ENCODE results near the gene ZBP1.

The ZBP1 gene

GRCh38 chr20:57612916-57613315 is 7.3 kb downstream of the ZBP1 start:
- TF ChIP-seq TAF1 (IDR thresholded peaks at IDR 0.05; ENCODE audit: low read depth, low read length) = no peak
- no peak for TF ChIP-seq PAX5 (IDR thresholded peaks at IDR 0.05; ENCODE audit: insufficient read depth, low read length, severe bottlenecking)
- TF ChIP-seq POLR2A (IDR thresholded peaks at IDR 0.05; ENCODE audit: low read depth, low read length) = no peak
- TF ChIP-seq SPI1 (IDR thresholded peaks at IDR 0.05; ENCODE audit: low read depth, low read length) = no peak
- TF ChIP-seq POU2F2 (IDR thresholded peaks at IDR 0.05; ENCODE audit: low read depth, low read length) = no peak
- DNase-seq (ENCODE audit: insufficient read length, low spot score) = no peak
- no peak for FAIRE-seq

- no peak for TF ChIP-seq POLR2A (IDR thresholded peaks at IDR 0.05; ENCODE audit: low read depth, low read length)
- TF ChIP-seq TAF1 (IDR thresholded peaks at IDR 0.05; ENCODE audit: low read depth, low read length) = no peak
- TF ChIP-seq SPI1 (IDR thresholded peaks at IDR 0.05; ENCODE audit: low read depth, low read length) = no peak
- no peak for TF ChIP-seq POU2F2 (IDR thresholded peaks at IDR 0.05; ENCODE audit: low read depth, low read length)
- no peak for TF ChIP-seq PAX5 (IDR thresholded peaks at IDR 0.05; ENCODE audit: insufficient read depth, low read length, severe bottlenecking)
- no peak for TF ChIP-seq POLR2AphosphoS5 (IDR thresholded peaks at IDR 0.05; ENCODE audit: low read depth, low read length)
- FAIRE-seq (no peak), DNase-seq (ENCODE audit: insufficient read length, low spot score) (no peak)
These were observed 7.8 kb downstream of the ZBP1 start for GRCh38 chr20:57612436-57612835.

- no peak for FAIRE-seq
These were observed 8.5 kb downstream of the ZBP1 start for GRCh38 chr20:57611586-57612311.

GRCh38 chr20:57610261-57610952 is 9.8 kb downstream of the ZBP1 start:
- DNase-seq (ENCODE audit: insufficient read length, low spot score) (no peak), FAIRE-seq (no peak)
- no peak for TF ChIP-seq POLR2AphosphoS5 (IDR thresholded peaks at IDR 0.05; ENCODE audit: low read depth, low read length)
- TF ChIP-seq SPI1 (IDR thresholded peaks at IDR 0.05; ENCODE audit: low read depth, low read length) = no peak
- no peak for TF ChIP-seq POU2F2 (IDR thresholded peaks at IDR 0.05; ENCODE audit: low read depth, low read length)
- no peak for TF ChIP-seq POLR2A (IDR thresholded peaks at IDR 0.05; ENCODE audit: low read depth, low read length)
- no peak for TF ChIP-seq PAX5 (IDR thresholded peaks at IDR 0.05; ENCODE audit: insufficient read depth, low read length, severe bottlenecking)
- no peak for TF ChIP-seq TAF1 (IDR thresholded peaks at IDR 0.05; ENCODE audit: low read depth, low read length)

More at GRCh38 chr20:57611586-57612311, 8.5 kb downstream of the ZBP1 start:
- TF ChIP-seq POLR2A (IDR thresholded peaks at IDR 0.05; ENCODE audit: low read depth, low read length) = no peak
- TF ChIP-seq SPI1 (IDR thresholded peaks at IDR 0.05; ENCODE audit: low read depth, low read length) = no peak
- no peak for TF ChIP-seq POU2F2 (IDR thresholded peaks at IDR 0.05; ENCODE audit: low read depth, low read length)
- TF ChIP-seq PAX5 (IDR thresholded peaks at IDR 0.05; ENCODE audit: insufficient read depth, low read length, severe bottlenecking) = no peak
- TF ChIP-seq POLR2AphosphoS5 (IDR thresholded peaks at IDR 0.05; ENCODE audit: low read depth, low read length) = no peak
- no peak for TF ChIP-seq TAF1 (IDR thresholded peaks at IDR 0.05; ENCODE audit: low read depth, low read length)
- no peak for DNase-seq (ENCODE audit: insufficient read length, low spot score)

GRCh38 chr20:57609842-57610167 is 10.4 kb downstream of the ZBP1 start:
- no peak for TF ChIP-seq POLR2A (IDR thresholded peaks at IDR 0.05; ENCODE audit: low read depth, low read length)
- DNase-seq (ENCODE audit: insufficient read length, low spot score) = no peak
- FAIRE-seq = no peak

GRCh38 chr20:57609086-57609841 is 11.0 kb downstream of the ZBP1 start:
- FAIRE-seq (no peak), DNase-seq (ENCODE audit: insufficient read length, low spot score) (no peak)
- no peak for TF ChIP-seq POLR2A (IDR thresholded peaks at IDR 0.05; ENCODE audit: low read depth, low read length)
- TF ChIP-seq SPI1 (IDR thresholded peaks at IDR 0.05; ENCODE audit: low read depth, low read length) = no peak

- FAIRE-seq = no peak
- TF ChIP-seq SPI1 (IDR thresholded peaks at IDR 0.05; ENCODE audit: low read depth, low read length) (no peak), PAX5 (IDR thresholded peaks at IDR 0.05; ENCODE audit: insufficient read depth, low read length, severe bottlenecking) (no peak), POLR2AphosphoS5 (IDR thresholded peaks at IDR 0.05; ENCODE audit: low read depth, low read length) (no peak), POU2F2 (IDR thresholded peaks at IDR 0.05; ENCODE audit: low read depth, low read length) (no peak), TAF1 (IDR thresholded peaks at IDR 0.05; ENCODE audit: low read depth, low read length) (no peak), POLR2A (IDR thresholded peaks at IDR 0.05; ENCODE audit: low read depth, low read length) (no peak)
- no peak for DNase-seq (ENCODE audit: insufficient read length, low spot score)
These were observed 11.7 kb downstream of the ZBP1 start for GRCh38 chr20:57608516-57608915.

- no peak for TF ChIP-seq POU2F2 (IDR thresholded peaks at IDR 0.05; ENCODE audit: low read depth, low read length)
- DNase-seq (ENCODE audit: insufficient read length, low spot score) (no peak), FAIRE-seq (no peak)
These were observed 14.3 kb downstream of the ZBP1 start for GRCh38 chr20:57605878-57606277.

- TF ChIP-seq POU2F2 (IDR thresholded peaks at IDR 0.05; ENCODE audit: low read depth, low read length) (no peak), PAX5 (IDR thresholded peaks at IDR 0.05; ENCODE audit: insufficient read depth, low read length, severe bottlenecking) (no peak), POLR2AphosphoS5 (IDR thresholded peaks at IDR 0.05; ENCODE audit: low read depth, low read length) (no peak), SPI1 (IDR thresholded peaks at IDR 0.05; ENCODE audit: low read depth, low read length) (no peak; the same call in 1 of the 2 replicates), TAF1 (IDR thresholded peaks at IDR 0.05; ENCODE audit: low read depth, low read length) (no peak), POLR2A (IDR thresholded peaks at IDR 0.05; ENCODE audit: low read depth, low read length) (no peak)
- FAIRE-seq (no peak), DNase-seq (ENCODE audit: insufficient read length, low spot score) (no peak)
These were observed 15.2 kb downstream of the ZBP1 start for GRCh38 chr20:57605045-57605444.

GRCh38 chr20:57603120-57603519 is 17.1 kb downstream of the ZBP1 start:
- DNase-seq (ENCODE audit: insufficient read length, low spot score) = no peak
- no peak for TF ChIP-seq TAF1 (IDR thresholded peaks at IDR 0.05; ENCODE audit: low read depth, low read length)
- peak; percentile 34; the same call in 1 of the 2 replicates for TF ChIP-seq SPI1 (IDR thresholded peaks at IDR 0.05; ENCODE audit: low read depth, low read length)
- no peak for TF ChIP-seq POLR2A (IDR thresholded peaks at IDR 0.05; ENCODE audit: low read depth, low read length)
- no peak for TF ChIP-seq PAX5 (IDR thresholded peaks at IDR 0.05; ENCODE audit: insufficient read depth, low read length, severe bottlenecking)
- no peak for TF ChIP-seq POLR2AphosphoS5 (IDR thresholded peaks at IDR 0.05; ENCODE audit: low read depth, low read length)
- TF ChIP-seq POU2F2 (IDR thresholded peaks at IDR 0.05; ENCODE audit: low read depth, low read length) = no peak
- FAIRE-seq = no peak

Data from GM12891 (cell line).